ENCODE data around the gene DOK7. TPM values are rescaled to one million over a fixed set of nuclear protein-coding genes. Genes with fewer than 3 reads are reported as not detected.

Gene DOK7
- polyA plus RNA-seq, 1 experiment: not detected

DNA sequence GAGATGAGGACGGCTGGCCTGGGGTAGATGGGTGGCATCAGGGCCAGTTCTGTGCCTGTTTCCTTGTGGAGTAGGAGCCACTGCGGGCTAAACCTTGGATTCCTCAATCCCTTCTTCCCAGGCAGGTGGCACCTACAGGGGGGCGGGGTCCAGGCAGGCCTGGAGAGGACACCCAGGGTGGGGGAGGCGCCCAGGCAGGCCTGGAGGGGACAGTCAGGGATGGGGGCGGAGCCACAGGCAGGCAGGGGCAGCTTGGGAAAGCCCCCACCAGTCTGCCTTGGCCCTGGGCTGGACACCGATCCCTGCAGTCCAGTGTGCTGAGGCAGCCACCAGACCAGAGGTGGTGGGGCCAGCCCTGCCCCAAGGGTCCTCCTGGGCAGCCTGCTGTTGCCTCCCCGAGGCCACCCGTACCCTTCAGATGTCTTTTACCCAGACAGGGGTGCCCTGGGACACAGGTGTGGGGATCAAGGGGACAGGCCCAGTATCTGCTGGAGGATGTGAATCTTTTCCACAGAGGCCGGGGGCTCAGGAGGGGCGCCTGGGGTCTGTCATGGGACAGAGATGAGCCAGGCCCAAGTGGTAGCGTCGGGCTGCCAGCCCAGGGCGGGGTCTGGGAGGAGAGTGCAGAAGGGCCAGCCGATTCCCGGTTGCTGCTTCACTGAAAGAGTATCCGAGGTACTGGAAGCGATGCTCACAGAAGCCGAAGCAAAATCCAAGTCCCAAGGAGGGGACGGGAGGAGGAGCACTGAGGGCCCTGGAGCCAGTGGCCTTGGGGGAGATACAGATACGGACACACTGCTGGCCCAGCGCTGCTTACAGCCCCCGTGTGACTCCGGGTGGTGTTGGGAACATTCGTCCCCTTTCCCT lies 34.6 kb downstream of the DOK7 start:
- CTCF ChIA-PET: no interaction called here
- DNase-seq (ENCODE audit: low read depth): no peak

GRCh38 chr4:3498407-3498806 lies 35.3 kb downstream of the DOK7 start:
- no peak overlapping the region for H3K4me3 ChIP-seq (ENCODE audit: low read depth, low read length)
- H3K36me3 ChIP-seq (ENCODE audit: control insufficient read depth, insufficient read depth, low read length): no peaks in the 10 kb centered on the region; the same call in 1 of the 2 replicates
- no peaks in the 10 kb centered on the region; the same call in 1 of the 2 replicates for H3K27me3 ChIP-seq (ENCODE audit: control insufficient read depth, insufficient read depth, low read length)
- TF ChIP-seq CTCF (IDR thresholded peaks at IDR 0.05; ENCODE audit: insufficient read depth, low read depth, low read length): no peak
- no peak for DNase-seq (ENCODE audit: low read depth)
- POLR2A ChIA-PET: no interaction called here
- CTCF ChIA-PET: no interaction called here

More for the DNA sequence above, 34.6 kb downstream of the DOK7 start:
- Histone ChIP-seq H3K27me3 (ENCODE audit: control insufficient read depth, insufficient read depth, low read length) (no peaks in the 10 kb centered on the region; the same call in 1 of the 2 replicates), H3K4me3 (ENCODE audit: low read depth, low read length) (no peak overlapping the region), H3K36me3 (ENCODE audit: control insufficient read depth, insufficient read depth, low read length) (no peaks in the 10 kb centered on the region; the same call in 1 of the 2 replicates)
- TF ChIP-seq CTCF (IDR thresholded peaks at IDR 0.05; ENCODE audit: insufficient read depth, low read depth, low read length): no peak
- POLR2A ChIA-PET: no interaction called here

DNA sequence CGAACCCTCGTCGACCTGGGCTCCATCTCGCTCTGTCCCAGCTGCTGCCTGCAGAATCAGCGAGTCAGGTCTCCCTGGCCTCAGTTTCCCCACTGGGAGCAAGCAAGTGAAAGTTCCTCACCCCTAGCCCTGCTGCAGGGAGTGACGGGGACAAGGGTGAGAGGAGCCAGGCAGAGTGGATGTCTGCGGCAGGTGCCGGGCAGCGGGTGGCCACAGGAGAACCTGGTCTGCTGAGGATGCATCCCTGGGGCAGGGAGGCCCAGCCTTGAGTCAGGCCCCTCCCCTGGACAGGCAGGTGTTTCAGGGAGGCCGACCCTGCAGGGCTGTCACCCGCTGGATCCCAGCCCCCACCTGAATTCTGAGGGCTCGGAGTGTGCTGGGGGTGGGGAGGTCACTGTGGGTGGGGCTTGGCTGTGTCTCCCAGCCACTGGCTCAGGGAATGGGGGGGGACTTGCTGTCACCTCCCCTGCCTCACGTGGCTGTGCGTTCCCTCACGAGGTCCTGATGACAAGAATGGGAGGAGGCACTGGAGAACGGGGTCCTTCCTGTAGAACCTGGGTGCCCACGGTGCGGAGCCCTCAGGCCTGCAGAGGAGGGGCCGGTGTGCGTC lies 35.9 kb downstream of the DOK7 start:
- ChIA-PET POLR2A (no interaction called here), CTCF (interaction anchor here (0.7 kb wide), 1 partner anchor 54 kb away, joined by 3 read pairs; no protein-coding TSS in a partner anchor)
- Histone ChIP-seq H3K4me3 (ENCODE audit: low read depth, low read length) (no peak overlapping the region), H3K36me3 (ENCODE audit: control insufficient read depth, insufficient read depth, low read length) (no peaks in the 10 kb centered on the region; the same call in 1 of the 2 replicates), H3K27me3 (ENCODE audit: control insufficient read depth, insufficient read depth, low read length) (no peaks in the 10 kb centered on the region; the same call in 1 of the 2 replicates)
- DNase-seq (ENCODE audit: low read depth): no peak
- no peak for TF ChIP-seq CTCF (IDR thresholded peaks at IDR 0.05; ENCODE audit: insufficient read depth, low read depth, low read length)

DNA sequence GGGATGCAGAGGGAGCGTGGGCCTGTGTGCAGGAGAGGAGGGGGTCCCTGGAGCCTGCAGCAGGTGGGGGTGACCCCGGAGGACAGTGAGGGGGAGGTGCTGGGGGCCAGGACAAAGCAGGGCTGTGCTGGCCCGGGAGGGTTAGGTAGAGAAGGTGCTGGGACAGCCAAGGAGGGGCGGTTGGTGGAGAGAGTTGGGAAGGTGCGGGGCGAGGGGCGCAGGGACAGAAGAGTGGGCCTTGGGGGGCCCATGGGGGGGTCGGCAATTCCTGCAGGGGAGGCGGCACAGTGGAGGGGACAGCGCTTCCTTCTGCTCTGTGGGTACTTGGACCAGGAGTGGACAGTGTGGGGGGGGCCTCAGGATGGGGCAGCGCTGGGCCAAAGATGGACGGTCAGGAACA lies 36.6 kb downstream of the DOK7 start:
- Histone ChIP-seq H3K4me3 (ENCODE audit: low read depth, low read length) (no peak overlapping the region), H3K27me3 (ENCODE audit: control insufficient read depth, insufficient read depth, low read length) (no peaks in the 10 kb centered on the region), H3K36me3 (ENCODE audit: control insufficient read depth, insufficient read depth, low read length) (no peaks in the 10 kb centered on the region; the same call in 1 of the 2 replicates)
- TF ChIP-seq CTCF (IDR thresholded peaks at IDR 0.05; ENCODE audit: insufficient read depth, low read depth, low read length): no peak
- ChIA-PET CTCF (interaction anchor here (0.7 kb wide), 1 partner anchor 54 kb away, joined by 3 read pairs; no protein-coding TSS in a partner anchor), POLR2A (no interaction called here)
- DNase-seq (ENCODE audit: low read depth): no peak

DNA sequence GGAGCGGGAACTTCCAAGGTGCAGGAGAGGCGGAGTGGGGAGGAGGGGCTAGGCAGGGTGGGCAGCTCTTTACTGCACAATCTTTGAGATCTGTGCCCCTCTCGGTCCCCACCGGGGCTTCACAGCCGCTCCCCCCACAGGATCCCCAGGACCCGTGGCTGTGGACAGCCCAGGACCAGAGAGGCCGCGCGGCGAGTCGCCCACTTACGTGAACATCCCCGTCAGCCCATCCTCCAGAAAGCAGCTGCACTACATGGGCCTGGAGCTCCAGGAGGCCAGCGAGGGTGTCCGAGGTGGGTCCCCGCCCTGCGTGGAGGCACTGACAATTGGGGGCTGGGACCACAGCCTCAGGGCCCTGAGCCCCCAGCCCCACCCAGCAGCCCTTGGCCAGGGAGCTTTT lies 37.0 kb downstream of the DOK7 start:
- POLR2A ChIA-PET: no interaction called here
- Histone ChIP-seq H3K36me3 (ENCODE audit: control insufficient read depth, insufficient read depth, low read length) (peaks cover 2% of the 10 kb centered on the region; the same call in 1 of the 2 replicates), H3K27me3 (ENCODE audit: control insufficient read depth, insufficient read depth, low read length) (no peaks in the 10 kb centered on the region), H3K4me3 (ENCODE audit: low read depth, low read length) (no peak overlapping the region)
- CTCF ChIA-PET: no interaction called here
- DNase-seq (ENCODE audit: low read depth): no peak
- TF ChIP-seq CTCF (IDR thresholded peaks at IDR 0.05; ENCODE audit: insufficient read depth, low read depth, low read length): no peak

Measured in BJ (cell line).